Common myeloid progenitor, CD34-positive (primary cell): ENCODE data around the gene LIN37.
A peak's percentile ranks its signal among the peaks of the same experiment; 100 is the strongest.
"Not testable (repeated sequence)": the region's sequence is repeated elsewhere in the genome, so short reads cannot be mapped to it uniquely, and the experiment has no call there.

Source experiments
- CTCF ChIA-PET: fragments of 350-600 bp; sonication (Branson Sonifier 250); formaldehyde crosslinking; loops from one replicate; lab custom pipeline; 2021; ENCODE audit warnings: antibody characterized with exemption; lab: Charles Lee
- POLR2A ChIA-PET: fragments of 350-600 bp; sonication (Branson Sonifier 250); formaldehyde crosslinking; loops from one replicate; lab custom pipeline; 2021; ENCODE audit warnings: antibody characterized with exemption; lab: Charles Lee
- DNase-seq, 3 donors: peaks; one replicate each; pipeline versions ENCODE4 v3.0.0 to v3.0.0-alpha.2; 2013
- H3K27ac ChIP-seq, 2 experiments: 1 replicate in 1 of 2; 2 replicates in 1 of 2; pipeline ENCODE4 v1.7.0; 2013; ENCODE audit warnings: inconsistent platforms in 2 of 2, low read length in 2 of 2, mild to moderate bottlenecking in 2 of 2, low read depth in 1 of 2, moderate library complexity in 1 of 2; ENCODE audit not compliant: severe bottlenecking in 2 of 2, insufficient read depth in 1 of 2, poor library complexity in 1 of 2
- H3K27me3 ChIP-seq, 5 experiments: replicated peaks in 2 of 5; 1 replicate in 3 of 5; 2 replicates in 2 of 5; pipeline versions ENCODE4 v1.6.1 to v1.7.0; 2013; ENCODE audit warnings: low read length in 4 of 5, mild to moderate bottlenecking in 2 of 5, moderate library complexity in 2 of 5, inconsistent platforms in 1 of 5; ENCODE audit not compliant: insufficient read depth in 5 of 5, control insufficient read depth in 4 of 5
- H3K36me3 ChIP-seq, 4 experiments: 1 replicate in 2 of 4; 2 replicates in 2 of 4; pipeline versions ENCODE4 v1.6.1 to v1.7.0; 2013; ENCODE audit warnings: low read length in 3 of 4, control low read depth in 1 of 4, mild to moderate bottlenecking in 1 of 4; ENCODE audit not compliant: control insufficient read depth in 4 of 4, insufficient read depth in 4 of 4
- H3K4me1 ChIP-seq, 4 experiments: 1 replicate in 3 of 4; 2 replicates in 1 of 4; pipeline versions ENCODE4 v1.6.1 to v1.7.1; 2013; ENCODE audit warnings: low read length in 3 of 4, mild to moderate bottlenecking in 3 of 4, control low read depth in 1 of 4, inconsistent platforms in 1 of 4, moderate library complexity in 1 of 4; ENCODE audit not compliant: control insufficient read depth in 4 of 4, insufficient read depth in 4 of 4; ENCODE audit errors: control extremely low read depth in 1 of 4
- H3K4me3 ChIP-seq, 7 experiments: 1 replicate in 4 of 7; 2 replicates in 3 of 7; pipeline versions ENCODE4 v1.5.1 to v1.7.0; 2013; ENCODE audit warnings: mild to moderate bottlenecking in 7 of 7, low read length in 6 of 7, moderate library complexity in 6 of 7, inconsistent platforms in 2 of 7, low read depth in 2 of 7, control low read depth in 1 of 7; ENCODE audit not compliant: insufficient read depth in 4 of 7, control insufficient read depth in 1 of 7; ENCODE audit errors: extremely low read depth in 1 of 7
- H3K9me3 ChIP-seq, 5 experiments: 1 replicate in 4 of 5; 2 replicates in 1 of 5; pipeline versions ENCODE4 v1.6.1 to v1.7.1; 2013; ENCODE audit warnings: low read length in 4 of 5, mild to moderate bottlenecking in 2 of 5, inconsistent platforms in 1 of 5, low read depth in 1 of 5, moderate library complexity in 1 of 5; ENCODE audit not compliant: control insufficient read depth in 4 of 5, insufficient read depth in 2 of 5; ENCODE audit errors: control extremely low read depth in 1 of 5
- WGBS: methylation state at CpG from one replicate; pipeline ENCODE4 v1.1.5; 2013; ENCODE audit not compliant: insufficient coverage; 5-methylcytosine and 5-hydroxymethylcytosine counted together

The LIN37 gene

DNA sequence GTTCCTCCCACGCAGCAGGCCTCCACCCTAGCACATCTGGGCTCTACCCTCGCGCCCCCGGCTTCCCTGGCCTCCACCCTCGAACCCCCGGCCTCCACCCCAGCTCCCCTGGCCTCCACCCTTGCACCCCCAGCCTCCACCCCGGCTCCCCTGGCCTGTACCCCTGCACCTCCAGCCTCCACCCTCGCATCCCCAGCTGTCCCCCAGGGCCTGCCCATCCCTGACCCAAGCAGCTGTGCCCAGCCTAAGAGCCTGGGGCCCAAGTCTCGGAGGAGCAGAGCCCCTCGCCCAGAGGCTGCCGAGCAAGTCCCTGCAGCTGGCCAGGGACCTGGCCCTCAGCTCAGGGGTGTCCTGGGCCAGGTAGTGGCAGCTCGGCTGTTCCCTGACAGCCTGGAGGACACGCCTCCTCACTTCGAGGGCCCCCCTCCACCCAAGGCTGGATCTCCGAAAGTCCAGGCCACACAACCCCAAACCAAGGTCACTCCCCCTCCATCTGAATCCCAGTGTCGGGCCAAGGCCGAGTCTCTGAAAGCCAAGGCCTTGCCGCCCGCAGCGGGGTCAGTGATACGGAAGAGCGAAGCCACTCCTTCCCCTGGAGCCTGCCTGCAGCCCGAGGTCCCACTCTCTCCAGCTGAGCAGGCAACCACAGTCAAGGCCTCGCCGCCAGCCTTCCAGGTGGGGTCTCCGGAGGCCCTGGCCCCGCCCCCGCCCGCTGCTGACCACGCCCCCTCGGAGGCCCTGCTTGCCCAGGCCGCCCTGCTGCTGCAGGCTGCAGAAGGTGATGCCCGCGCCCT lies 19.1 kb downstream of the LIN37 start:
- Histone ChIP-seq H3K9me3 (no peaks in the 10 kb centered on the region), H3K27me3 (no peaks in the 10 kb centered on the region), H3K27ac (no peak overlapping the region), H3K36me3 (peaks cover 0 to 29% (median 18%) of the 10 kb centered on the region in 4 experiments), H3K4me3 (no peak overlapping the region), H3K4me1 (peaks cover 0 to 5% (median under 1%) of the 10 kb centered on the region in 4 experiments)
- no peak for DNase-seq
- POLR2A ChIA-PET: no interaction called here
- CTCF ChIA-PET: interaction anchor here (1.5 kb wide), 1 partner anchor 53 kb away, joined by 3 read pairs; no protein-coding TSS in a partner anchor
- 90% methylated on average over 32 of the region's 34 CpGs for WGBS

GRCh38 chr19:35768082-35768421 lies 19.7 kb downstream of the LIN37 start:
- WGBS: 95% methylated on average over 13 of the region's 15 CpGs
- ChIA-PET POLR2A (no interaction called here), CTCF (no interaction called here)
- Histone ChIP-seq H3K9me3 (no peaks in the 10 kb centered on the region), H3K36me3 (peaks cover 0 to 29% (median 18%) of the 10 kb centered on the region in 4 experiments), H3K4me1 (peaks cover 0 to 5% (median under 1%) of the 10 kb centered on the region in 4 experiments), H3K27me3 (no peaks in the 10 kb centered on the region), H3K4me3 (no peak overlapping the region), H3K27ac (no peak overlapping the region)
- DNase-seq: no peak

- POLR2A ChIA-PET, H3K9me3 ChIP-seq, H3K36me3 ChIP-seq, DNase-seq, H3K27me3 ChIP-seq, H3K4me3 ChIP-seq, H3K27ac ChIP-seq: not testable (repeated sequence)
- 96% methylated on average over 4 of the region's 5 CpGs for WGBS
- CTCF ChIA-PET: interaction anchor here (1.4 kb wide), 1 partner anchor 47 kb away, joined by 5 read pairs; no protein-coding TSS in a partner anchor
- H3K4me1 ChIP-seq: peaks cover 0 to 19% (median 13%) of the 10 kb centered on the region in 4 experiments
These were observed 24.0 kb downstream of the LIN37 start for GRCh38 chr19:35772362-35772761.

GRCh38 chr19:35773020-35773806 lies 24.8 kb downstream of the LIN37 start:
- Histone ChIP-seq H3K27me3 (no peaks in the 10 kb centered on the region), H3K4me3 (no peak overlapping the region), H3K27ac (no peak overlapping the region), H3K9me3 (no peaks in the 10 kb centered on the region), H3K36me3 (peaks cover 1 to 11% (median 5%) of the 10 kb centered on the region in 4 experiments), H3K4me1 (peaks cover 0 to 18% (median 12%) of the 10 kb centered on the region in 4 experiments)
- 92% methylated on average over 8 of the region's 9 CpGs for WGBS
- POLR2A ChIA-PET: no interaction called here
- no peak for DNase-seq
- CTCF ChIA-PET: interaction anchor here (1.4 kb wide), 1 partner anchor 47 kb away, joined by 5 read pairs; no protein-coding TSS in a partner anchor

DNA sequence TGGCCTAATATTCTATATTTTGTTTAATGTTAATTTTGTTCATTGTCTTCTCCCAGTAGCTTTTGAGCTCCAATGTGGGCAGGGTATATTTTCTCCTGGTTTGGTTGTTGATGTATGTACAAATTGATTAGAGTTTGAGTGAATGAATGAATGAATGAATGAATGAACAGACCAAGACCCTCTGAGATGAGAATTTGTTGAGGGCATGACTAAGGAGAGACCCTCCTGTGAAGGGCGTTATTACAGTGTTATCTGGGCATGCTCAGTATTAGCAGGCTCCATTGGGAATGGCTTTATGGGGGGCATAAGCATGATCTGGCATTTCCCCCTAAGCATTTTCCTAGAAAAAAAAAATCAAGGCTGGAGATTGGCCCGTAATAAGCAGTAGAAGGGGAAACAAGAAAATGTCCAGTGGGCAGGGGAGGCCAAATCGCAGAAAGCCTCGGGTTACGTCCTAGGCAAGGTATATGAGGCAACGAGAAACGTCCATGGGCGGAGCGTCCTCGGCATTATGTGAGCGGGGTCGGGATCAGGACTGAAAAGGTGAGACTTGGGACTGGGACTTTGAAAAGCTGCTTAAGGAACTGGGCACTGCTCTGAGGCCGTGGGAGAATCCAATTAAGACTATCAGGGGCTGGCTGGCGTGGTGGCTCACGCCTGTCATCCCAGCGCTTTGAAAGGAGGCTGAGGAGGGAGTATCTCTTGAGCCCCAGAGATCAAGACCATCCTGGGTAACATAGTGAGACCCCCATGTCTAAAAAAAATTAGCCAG lies 26.1 kb downstream of the LIN37 start:
- DNase-seq: no peak
- POLR2A ChIA-PET: no interaction called here
- Histone ChIP-seq H3K36me3 (peaks cover 2 to 15% (median 11%) of the 10 kb centered on the region in 4 experiments), H3K27ac (no peak overlapping the region), H3K9me3 (no peaks in the 10 kb centered on the region), H3K27me3 (no peaks in the 10 kb centered on the region), H3K4me3 (peak overlapping the region in 5 of 7 experiments; percentile 65 to 87 (median 80)), H3K4me1 (peaks cover 0 to 17% (median 10%) of the 10 kb centered on the region in 4 experiments)
- WGBS: 50% methylated on average over 14 of the region's 16 CpGs
- CTCF ChIA-PET: no interaction called here

- H3K36me3 ChIP-seq: peaks cover 2 to 20% (median 14%) of the 10 kb centered on the region in 4 experiments
- DNase-seq: no peak
- H3K9me3 ChIP-seq: no peaks in the 10 kb centered on the region
- H3K27ac ChIP-seq: no peak overlapping the region
- no peaks in the 10 kb centered on the region for H3K27me3 ChIP-seq
- H3K4me3 ChIP-seq: peak overlapping the region in 5 of 7 experiments; percentile 65 to 87 (median 80)
- POLR2A ChIA-PET: no interaction called here
- H3K4me1 ChIP-seq: peaks cover 0 to 17% (median 10%) of the 10 kb centered on the region in 4 experiments
- CTCF ChIA-PET: no interaction called here
- WGBS: 6% methylated on average over 9 of the region's 9 CpGs
These were observed 26.6 kb downstream of the LIN37 start for GRCh38 chr19:35775046-35775297.
